Upper lobe of left lung (tissue), 6 donors: ENCODE data around the gene DRD3. TPM values are rescaled to one million over a fixed set of nuclear protein-coding genes. Genes with fewer than 3 reads are reported as not detected.

ENCODE experiments used
- ATAC-seq, 2 donors: fragments of 200-7000 bp; cut with Tn5 transposase; one replicate each; pipeline ENCODE4 v1.9.1; 2022; ENCODE audit warnings: mild to moderate bottlenecking in 2 of 2, moderate library complexity in 2 of 2; ENCODE audit not compliant: low FRiP score in 2 of 2
- DNase-seq, 2 donors: peaks; one replicate each; pipeline ENCODE4 v3.0.0-alpha.2; 2019 to 2020
- H3K27ac ChIP-seq, 4 donors: fragments of 200-600 bp; sonication (generic); one replicate each; pipeline ENCODE4 v1.5.1; 2016 to 2019
- H3K27me3 ChIP-seq, 4 donors: fragments of 200-600 bp; sonication (generic); one replicate each; pipeline ENCODE4 v1.5.1; 2017 to 2019
- H3K36me3 ChIP-seq, 4 donors: fragments of 200-600 bp; sonication (generic); one replicate each; pipeline ENCODE4 v1.5.1; 2016 to 2019
- H3K4me1 ChIP-seq, 4 donors: fragments of 200-600 bp; sonication (generic); one replicate each; pipeline ENCODE4 v1.5.1; 2018 to 2019
- H3K4me3 ChIP-seq, 4 donors: fragments of 200-600 bp; sonication (generic); one replicate each; pipeline ENCODE4 v1.5.1; 2017 to 2019; ENCODE audit warnings: mild to moderate bottlenecking in 2 of 4, moderate library complexity in 1 of 4
- H3K9me3 ChIP-seq, 4 donors: fragments of 200-600 bp; sonication (generic); one replicate each; pipeline ENCODE4 v1.5.1; 2018 to 2019
- EP300 ChIP-seq, 4 donors: sonication (generic); formaldehyde crosslinking; IDR thresholded peaks; one replicate each; pipeline ENCODE4 v1.5.1; 2017; ENCODE audit warnings: antibody characterized with exemption in 4 of 4, control low read depth in 2 of 4
- POLR2A ChIP-seq, 4 donors: fragments of 450-650 bp; IDR thresholded peaks; one replicate each; pipeline ENCODE4 v1.5.1; 2016 to 2017; ENCODE audit warnings: antibody characterized with exemption in 4 of 4, mild to moderate bottlenecking in 2 of 4
- POLR2AphosphoS5 ChIP-seq, 2 donors: sonication (generic); formaldehyde crosslinking; IDR thresholded peaks; one replicate each; pipeline ENCODE4 v1.5.1; 2017; ENCODE audit warnings: antibody characterized with exemption in 2 of 2
- whole genome bisulfite sequencing, 2 donors: methylation state at CpG; one replicate each; pipeline ENCODE4 v1.1.5; 2017 to 2018; 5-methylcytosine and 5-hydroxymethylcytosine counted together
- total RNA-seq, 6 donors: library from RNA; depleted of rRNA in 4 of 6; stranded (reverse); fragments of >200 nt in 4 of 6; gene quantifications; one replicate each; pipeline versions ENCODE4 v1.1.0 to v1.2.1, GENCODE V29; 2016 to 2021
- TF ChIP-seq, protein P1 (sequence below), 6 experiments: fragments of 450-650 bp in 4 of 6; fragments of 200-600 bp in 2 of 6; sonication (generic) in 2 of 6; IDR thresholded peaks; one replicate each; pipeline ENCODE4 v1.5.1; 2016 to 2019; ENCODE audit warnings: antibody characterized with exemption in 6 of 6
- donor health status: DM: no; HTN: no; CAD: no; lungs with moderate emphysema.
- donor health status: DM: no; HTN: yes; CAD: no; lungs with severe emphysema.

Gene DRD3
- total RNA-seq, 6 donors from 2014 or later = not detected

GRCh38 chr3:114112696-114113095 is 66.2 kb downstream of the DRD3 start:
- no peaks in the 10 kb centered on the region for H3K9me3 ChIP-seq
- WGBS, 2 donors = 85 to 86% methylated on average over 6 of the region's 6 CpGs
- H3K27me3 ChIP-seq = no peaks in the 10 kb centered on the region
- no peak overlapping the region for H3K4me3 ChIP-seq
- no peak overlapping the region for H3K27ac ChIP-seq
- ATAC-seq (no peak), DNase-seq (no peak)
- H3K4me1 ChIP-seq = peaks cover 0 to 11% (median 3%) of the 10 kb centered on the region in 4 donors
- no peaks in the 10 kb centered on the region for H3K36me3 ChIP-seq
- TF ChIP-seq, protein P1, sequence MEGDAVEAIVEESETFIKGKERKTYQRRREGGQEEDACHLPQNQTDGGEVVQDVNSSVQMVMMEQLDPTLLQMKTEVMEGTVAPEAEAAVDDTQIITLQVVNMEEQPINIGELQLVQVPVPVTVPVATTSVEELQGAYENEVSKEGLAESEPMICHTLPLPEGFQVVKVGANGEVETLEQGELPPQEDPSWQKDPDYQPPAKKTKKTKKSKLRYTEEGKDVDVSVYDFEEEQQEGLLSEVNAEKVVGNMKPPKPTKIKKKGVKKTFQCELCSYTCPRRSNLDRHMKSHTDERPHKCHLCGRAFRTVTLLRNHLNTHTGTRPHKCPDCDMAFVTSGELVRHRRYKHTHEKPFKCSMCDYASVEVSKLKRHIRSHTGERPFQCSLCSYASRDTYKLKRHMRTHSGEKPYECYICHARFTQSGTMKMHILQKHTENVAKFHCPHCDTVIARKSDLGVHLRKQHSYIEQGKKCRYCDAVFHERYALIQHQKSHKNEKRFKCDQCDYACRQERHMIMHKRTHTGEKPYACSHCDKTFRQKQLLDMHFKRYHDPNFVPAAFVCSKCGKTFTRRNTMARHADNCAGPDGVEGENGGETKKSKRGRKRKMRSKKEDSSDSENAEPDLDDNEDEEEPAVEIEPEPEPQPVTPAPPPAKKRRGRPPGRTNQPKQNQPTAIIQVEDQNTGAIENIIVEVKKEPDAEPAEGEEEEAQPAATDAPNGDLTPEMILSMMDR (IDR thresholded peaks at IDR 0.05) = no peak
- TF ChIP-seq POLR2A (IDR thresholded peaks at IDR 0.05) (no peak), EP300 (IDR thresholded peaks at IDR 0.05) (no peak), POLR2AphosphoS5 (IDR thresholded peaks at IDR 0.05) (no peak)

GRCh38 chr3:114111060-114111770 is 67.6 kb downstream of the DRD3 start:
- TF ChIP-seq, protein P1 (IDR thresholded peaks at IDR 0.05) = no peak
- no peak for TF ChIP-seq EP300 (IDR thresholded peaks at IDR 0.05)
- TF ChIP-seq POLR2A (IDR thresholded peaks at IDR 0.05) = no peak
- no peak for TF ChIP-seq POLR2AphosphoS5 (IDR thresholded peaks at IDR 0.05)
- DNase-seq (no peak), ATAC-seq (peak; percentile 37 to 58)
- no peaks in the 10 kb centered on the region for H3K27me3 ChIP-seq
- H3K4me3 ChIP-seq = no peak overlapping the region
- H3K27ac ChIP-seq = peak overlapping the region; percentile 1 to 73 (median 59)
- no peaks in the 10 kb centered on the region for H3K36me3 ChIP-seq
- no peaks in the 10 kb centered on the region for H3K9me3 ChIP-seq
- 59 to 66% methylated on average over 3 of the region's 3 CpGs for WGBS, 2 donors
- H3K4me1 ChIP-seq = peaks cover 0 to 11% (median 3%) of the 10 kb centered on the region in 4 donors

DNA sequence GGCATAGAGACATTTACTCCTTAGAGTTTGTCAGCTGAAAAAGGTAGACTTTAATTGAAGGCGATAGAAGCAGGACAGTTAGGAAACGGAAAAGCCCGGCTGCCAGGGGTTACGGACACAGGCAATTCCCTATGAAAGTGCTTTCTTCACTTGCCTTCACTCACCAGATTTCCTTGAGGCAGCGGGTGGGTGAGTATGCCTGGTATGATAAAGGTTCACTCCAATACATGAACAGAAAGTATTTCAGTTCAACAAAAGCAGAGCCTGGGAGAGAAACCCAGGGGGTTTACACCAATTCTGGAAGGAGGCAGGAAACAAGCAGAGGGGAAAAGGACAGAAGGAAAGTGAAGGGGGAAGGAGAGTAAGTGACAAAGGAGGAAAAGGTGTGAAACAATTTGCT is 68.4 kb downstream of the DRD3 start:
- H3K9me3 ChIP-seq = no peaks in the 10 kb centered on the region
- WGBS, 2 donors = 68 to 72% methylated on average over 5 of the region's 5 CpGs
- TF ChIP-seq EP300 (IDR thresholded peaks at IDR 0.05) (no peak), POLR2AphosphoS5 (IDR thresholded peaks at IDR 0.05) (no peak), POLR2A (IDR thresholded peaks at IDR 0.05) (no peak)
- TF ChIP-seq, protein P1 (IDR thresholded peaks at IDR 0.05) = no peak

DNA sequence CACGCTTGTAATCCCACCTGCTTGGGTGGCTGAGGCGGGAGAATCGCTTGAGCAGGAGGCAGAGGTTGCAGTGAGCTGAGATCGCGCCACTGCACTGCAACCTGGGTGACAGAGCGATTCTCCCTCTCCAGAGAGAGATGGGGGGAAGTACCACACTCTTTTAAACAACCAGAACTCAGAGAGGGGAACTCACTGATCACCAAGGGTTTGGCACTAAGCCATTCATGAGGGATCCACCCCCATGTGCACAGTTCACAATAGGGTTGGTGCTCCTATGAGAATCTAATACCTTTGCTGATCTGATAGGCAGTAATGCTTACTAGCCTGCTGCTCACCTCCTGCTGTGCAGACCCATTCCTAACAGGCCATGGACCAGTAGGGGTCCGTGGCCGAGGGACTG is 70.7 kb downstream of the DRD3 start:
- Histone ChIP-seq H3K27ac (no peak overlapping the region), H3K9me3 (no peaks in the 10 kb centered on the region), H3K4me1 (peaks cover 0 to 11% (median 3%) of the 10 kb centered on the region in 4 donors), H3K36me3 (no peaks in the 10 kb centered on the region), H3K27me3 (no peaks in the 10 kb centered on the region), H3K4me3 (no peak overlapping the region)
- ATAC-seq = no peak
- TF ChIP-seq, protein P1 (IDR thresholded peaks at IDR 0.05) = no peak
- no peak for TF ChIP-seq EP300 (IDR thresholded peaks at IDR 0.05)
- no peak for TF ChIP-seq POLR2A (IDR thresholded peaks at IDR 0.05)
- no peak for TF ChIP-seq POLR2AphosphoS5 (IDR thresholded peaks at IDR 0.05)
- DNase-seq = no peak
- 89 to 96% methylated on average over 8 of the region's 8 CpGs for WGBS, 2 donors

More for the DNA sequence above, 68.4 kb downstream of the DRD3 start:
- H3K27me3 ChIP-seq = no peaks in the 10 kb centered on the region
- ATAC-seq (no peak), DNase-seq (no peak)
- no peaks in the 10 kb centered on the region for H3K36me3 ChIP-seq
- H3K4me1 ChIP-seq = peaks cover 0 to 11% (median 3%) of the 10 kb centered on the region in 4 donors
- no peak overlapping the region for H3K4me3 ChIP-seq
- no peak overlapping the region for H3K27ac ChIP-seq

DNA sequence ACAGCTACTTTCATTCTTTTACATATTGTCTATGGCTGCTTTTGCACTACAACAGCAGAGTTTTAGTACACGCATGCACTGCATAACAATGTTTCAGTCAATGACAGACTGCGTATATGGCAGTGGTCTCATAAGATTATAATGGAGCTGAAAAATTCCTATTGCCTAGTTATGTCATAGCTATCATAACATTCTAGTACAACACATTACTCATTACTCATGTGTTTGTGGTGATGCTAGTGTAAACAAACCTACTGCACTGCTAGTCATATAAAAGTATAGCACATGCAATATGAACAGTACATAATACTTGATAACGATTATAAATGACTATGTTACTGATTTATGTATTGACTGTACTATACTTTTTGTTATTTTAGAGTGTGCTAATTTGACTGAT is 74.4 kb downstream of the DRD3 start:
- ATAC-seq = no peak
- Histone ChIP-seq H3K9me3 (no peaks in the 10 kb centered on the region), H3K27ac (no peak overlapping the region), H3K36me3 (no peaks in the 10 kb centered on the region), H3K4me1 (no peaks in the 10 kb centered on the region), H3K4me3 (no peak overlapping the region), H3K27me3 (no peaks in the 10 kb centered on the region)
- DNase-seq = no peak
- WGBS, 2 donors = 95 to 98% methylated on average over 3 of the region's 3 CpGs
- TF ChIP-seq, protein P1 (IDR thresholded peaks at IDR 0.05) = no peak
- TF ChIP-seq POLR2A (IDR thresholded peaks at IDR 0.05) = no peak
- no peak for TF ChIP-seq POLR2AphosphoS5 (IDR thresholded peaks at IDR 0.05)
- TF ChIP-seq EP300 (IDR thresholded peaks at IDR 0.05) = no peak
